Stimulated activated memory B cell treated with anti-CD40 and anti-IgM and Interleukin-4, amounts not matched to agents 10 μg/mL and 1 μg/mL and 100 μg/mL, for 72 hours (primary cell): ENCODE measurements around the gene GPR35.
A peak's percentile ranks its signal among the peaks of the same experiment; 100 is the strongest.

ENCODE experiments used
- ATAC-seq: fragments of 150-1000 bp; cut with Tn5 transposase; 2 replicates; pipeline ENCODE4 v1.10.0; 2021
- H3K27ac Mint-ChIP-seq: one replicate; pipeline ENCODE4 v1.8.0; 2022; ENCODE audit warnings: mild to moderate bottlenecking, mixed read lengths
- H3K27me3 Mint-ChIP-seq: one replicate; pipeline ENCODE4 v1.8.0; 2022; ENCODE audit warnings: mixed read lengths
- H3K36me3 Mint-ChIP-seq: one replicate; pipeline ENCODE4 v1.8.0; 2022; ENCODE audit warnings: mixed read lengths
- H3K4me1 Mint-ChIP-seq: one replicate; pipeline ENCODE4 v1.8.0; 2022; ENCODE audit warnings: mixed read lengths
- H3K4me3 Mint-ChIP-seq: one replicate; pipeline ENCODE4 v1.8.0; 2022; ENCODE audit warnings: mild to moderate bottlenecking, moderate library complexity, mixed read lengths
- H3K9me3 Mint-ChIP-seq: one replicate; pipeline ENCODE4 v1.8.0; 2022; ENCODE audit warnings: mixed read lengths

GPR35 gene

GRCh38 chr2:240622531-240623235 is 2.6 kb upstream of the GPR35 start:
- H3K4me3 Mint-ChIP-seq = no peak overlapping the region

GRCh38 chr2:240623531-240624010 is 1.7 kb upstream of the GPR35 start:
- peaks cover 56% of the 10 kb centered on the region for H3K4me1 Mint-ChIP-seq
- no peaks in the 10 kb centered on the region for H3K9me3 Mint-ChIP-seq
- peaks cover 54% of the 10 kb centered on the region for H3K27me3 Mint-ChIP-seq
- no peak for ATAC-seq
- H3K4me3 Mint-ChIP-seq = no peak overlapping the region
- H3K36me3 Mint-ChIP-seq = peaks cover 11% of the 10 kb centered on the region
- peak overlapping the region; percentile 80 for H3K27ac Mint-ChIP-seq

More at GRCh38 chr2:240622531-240623235, 2.6 kb upstream of the GPR35 start:
- peak overlapping the region; percentile 81 for H3K27ac Mint-ChIP-seq
- H3K9me3 Mint-ChIP-seq = peaks cover 3% of the 10 kb centered on the region
- H3K4me1 Mint-ChIP-seq = peaks cover 56% of the 10 kb centered on the region
- no peak for ATAC-seq
- peaks cover 17% of the 10 kb centered on the region for H3K36me3 Mint-ChIP-seq
- H3K27me3 Mint-ChIP-seq = peaks cover 46% of the 10 kb centered on the region

DNA sequence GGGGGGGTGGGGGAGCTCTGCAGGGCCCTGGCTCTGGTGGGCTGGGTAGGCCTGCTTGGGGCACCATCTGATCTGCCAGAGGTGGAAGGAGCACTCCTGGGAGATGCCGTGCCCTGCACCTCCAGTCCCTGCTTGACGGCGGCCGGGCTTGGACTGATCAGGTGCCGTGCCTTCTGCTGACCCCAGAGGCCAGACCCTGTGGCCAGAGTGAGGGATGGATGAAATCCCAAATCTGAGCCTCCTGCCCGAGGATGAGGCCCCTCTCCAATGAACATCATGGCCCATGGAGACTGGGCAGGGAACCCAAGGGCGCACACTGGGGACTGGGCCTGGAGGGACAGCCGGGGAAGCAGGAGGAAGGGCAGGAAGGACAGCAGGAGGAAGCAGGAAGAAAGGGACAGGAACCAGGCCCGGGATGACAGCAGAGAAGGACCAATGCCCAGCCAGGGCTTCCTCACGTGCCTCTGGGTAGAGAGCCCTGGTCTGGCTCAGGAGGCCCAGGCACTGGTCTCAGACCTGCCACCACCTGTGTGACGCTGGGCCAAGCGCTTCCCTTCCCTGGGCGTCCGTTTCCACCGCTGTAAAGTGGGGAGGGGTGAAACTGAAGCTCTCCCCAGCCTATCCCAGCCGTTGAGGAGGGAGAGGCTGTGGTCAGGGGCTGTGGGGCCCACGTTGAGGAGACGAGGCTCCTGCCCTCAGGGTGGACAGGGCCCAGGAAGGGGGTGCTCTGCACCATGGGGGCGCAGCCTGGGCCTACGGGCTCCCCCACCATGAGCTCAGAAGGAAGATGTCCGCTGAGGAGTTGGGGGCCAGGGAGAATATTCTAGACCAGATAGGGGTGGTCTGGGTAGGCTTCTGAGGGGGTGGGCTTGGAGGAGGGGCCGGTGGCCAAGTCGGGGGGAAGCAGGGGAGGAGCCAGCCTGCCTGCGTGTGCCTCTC is 1.0 kb upstream of the GPR35 start:
- peak overlapping the region; percentile 80 for H3K27ac Mint-ChIP-seq
- peaks cover 56% of the 10 kb centered on the region for H3K4me1 Mint-ChIP-seq
- H3K9me3 Mint-ChIP-seq = no peaks in the 10 kb centered on the region
- no peak overlapping the region for H3K4me3 Mint-ChIP-seq
- ATAC-seq = no peak
- H3K27me3 Mint-ChIP-seq = peaks cover 54% of the 10 kb centered on the region
- H3K36me3 Mint-ChIP-seq = peaks cover 12% of the 10 kb centered on the region

DNA sequence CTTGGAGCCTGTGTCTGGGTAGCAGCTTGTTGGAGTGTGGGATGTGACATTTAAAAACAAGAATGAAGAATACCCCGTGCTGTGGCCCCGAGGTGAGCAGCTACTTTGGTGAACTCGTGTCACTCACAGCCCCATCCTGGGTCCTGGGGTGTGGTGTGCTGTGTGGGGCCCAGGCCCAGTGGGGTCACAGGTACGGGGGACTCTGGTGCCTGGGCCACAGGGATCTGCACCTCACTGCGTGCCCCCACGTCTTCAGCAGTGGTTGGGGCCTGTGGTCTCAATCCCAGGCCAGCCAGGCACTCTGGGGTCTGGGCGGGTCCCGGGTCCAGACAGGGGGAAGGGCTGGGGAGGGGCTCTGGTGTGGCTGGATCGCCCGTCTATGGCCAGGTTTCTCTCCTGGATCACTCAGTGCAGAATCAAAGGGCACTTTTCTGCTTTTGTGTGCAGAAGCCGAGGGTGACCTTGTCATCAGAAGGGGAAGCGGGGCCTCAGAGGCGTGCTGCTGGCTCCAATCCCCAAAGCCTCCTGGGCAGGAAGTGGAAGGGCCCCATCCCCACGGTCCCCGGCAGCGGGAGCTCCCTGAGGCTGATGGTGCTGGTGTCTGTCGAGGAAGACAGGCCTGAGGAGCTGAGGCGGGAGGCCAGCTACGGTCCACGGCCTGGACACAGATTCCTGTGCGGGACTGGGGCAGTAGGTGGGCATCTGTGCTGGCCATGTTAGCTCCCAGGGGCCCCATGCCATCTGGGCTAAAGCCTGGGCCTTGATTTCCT is 1.4 kb downstream of the GPR35 start:
- peak overlapping the region; percentile 84 for H3K27ac Mint-ChIP-seq
- H3K4me3 Mint-ChIP-seq = peak overlapping the region; percentile 68
- H3K27me3 Mint-ChIP-seq = peaks cover 44% of the 10 kb centered on the region
- H3K9me3 Mint-ChIP-seq = no peaks in the 10 kb centered on the region
- peaks cover 36% of the 10 kb centered on the region for H3K4me1 Mint-ChIP-seq
- peak; percentile 61 for ATAC-seq
- H3K36me3 Mint-ChIP-seq = peaks cover 25% of the 10 kb centered on the region

GRCh38 chr2:240627736-240628506 is 2.6 kb downstream of the GPR35 start:
- peaks cover 29% of the 10 kb centered on the region for H3K4me1 Mint-ChIP-seq
- H3K27ac Mint-ChIP-seq = no peak overlapping the region
- H3K9me3 Mint-ChIP-seq = peaks cover 5% of the 10 kb centered on the region
- ATAC-seq = no peak
- H3K27me3 Mint-ChIP-seq = peaks cover 31% of the 10 kb centered on the region
- no peak overlapping the region for H3K4me3 Mint-ChIP-seq
- peaks cover 29% of the 10 kb centered on the region for H3K36me3 Mint-ChIP-seq

GRCh38 chr2:240628507-240628807 is 3.2 kb downstream of the GPR35 start:
- H3K27me3 Mint-ChIP-seq = peaks cover 26% of the 10 kb centered on the region
- no peak overlapping the region for H3K27ac Mint-ChIP-seq
- H3K4me3 Mint-ChIP-seq = no peak overlapping the region
- H3K36me3 Mint-ChIP-seq = peaks cover 29% of the 10 kb centered on the region
- peaks cover 10% of the 10 kb centered on the region for H3K9me3 Mint-ChIP-seq
- no peak for ATAC-seq
- peaks cover 29% of the 10 kb centered on the region for H3K4me1 Mint-ChIP-seq

GRCh38 chr2:240628808-240629618 is 3.7 kb downstream of the GPR35 start:
- no peak for ATAC-seq
- Mint-ChIP-seq H3K36me3 (peaks cover 29% of the 10 kb centered on the region), H3K27ac (no peak overlapping the region), H3K27me3 (peaks cover 21% of the 10 kb centered on the region), H3K4me1 (peaks cover 27% of the 10 kb centered on the region), H3K9me3 (peaks cover 13% of the 10 kb centered on the region), H3K4me3 (no peak overlapping the region)

DNA sequence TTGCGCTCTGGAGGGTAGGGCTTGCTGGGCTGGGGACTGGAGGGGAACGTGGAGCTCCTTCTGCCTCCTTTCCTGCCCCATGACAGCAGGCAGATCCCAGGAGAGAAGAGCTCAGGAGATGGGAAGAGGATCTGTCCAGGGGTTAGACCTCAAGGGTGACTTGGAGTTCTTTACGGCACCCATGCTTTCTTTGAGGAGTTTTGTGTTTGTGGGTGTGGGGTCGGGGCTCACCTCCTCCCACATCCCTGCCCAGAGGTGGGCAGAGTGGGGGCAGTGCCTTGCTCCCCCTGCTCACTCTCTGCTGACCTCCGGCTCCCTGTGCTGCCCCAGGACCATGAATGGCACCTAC is 4.3 kb downstream of the GPR35 start:
- Mint-ChIP-seq H3K9me3 (peaks cover 13% of the 10 kb centered on the region), H3K36me3 (peaks cover 29% of the 10 kb centered on the region), H3K4me3 (no peak overlapping the region), H3K27ac (no peak overlapping the region), H3K27me3 (peaks cover 15% of the 10 kb centered on the region), H3K4me1 (peaks cover 22% of the 10 kb centered on the region)
- no peak for ATAC-seq

GRCh38 chr2:240629968-240630770 is 4.9 kb downstream of the GPR35 start:
- Mint-ChIP-seq H3K9me3 (peaks cover 18% of the 10 kb centered on the region), H3K4me3 (no peak overlapping the region), H3K27me3 (peaks cover 14% of the 10 kb centered on the region), H3K27ac (no peak overlapping the region), H3K36me3 (peaks cover 29% of the 10 kb centered on the region), H3K4me1 (peaks cover 16% of the 10 kb centered on the region)
- no peak for ATAC-seq

DNA sequence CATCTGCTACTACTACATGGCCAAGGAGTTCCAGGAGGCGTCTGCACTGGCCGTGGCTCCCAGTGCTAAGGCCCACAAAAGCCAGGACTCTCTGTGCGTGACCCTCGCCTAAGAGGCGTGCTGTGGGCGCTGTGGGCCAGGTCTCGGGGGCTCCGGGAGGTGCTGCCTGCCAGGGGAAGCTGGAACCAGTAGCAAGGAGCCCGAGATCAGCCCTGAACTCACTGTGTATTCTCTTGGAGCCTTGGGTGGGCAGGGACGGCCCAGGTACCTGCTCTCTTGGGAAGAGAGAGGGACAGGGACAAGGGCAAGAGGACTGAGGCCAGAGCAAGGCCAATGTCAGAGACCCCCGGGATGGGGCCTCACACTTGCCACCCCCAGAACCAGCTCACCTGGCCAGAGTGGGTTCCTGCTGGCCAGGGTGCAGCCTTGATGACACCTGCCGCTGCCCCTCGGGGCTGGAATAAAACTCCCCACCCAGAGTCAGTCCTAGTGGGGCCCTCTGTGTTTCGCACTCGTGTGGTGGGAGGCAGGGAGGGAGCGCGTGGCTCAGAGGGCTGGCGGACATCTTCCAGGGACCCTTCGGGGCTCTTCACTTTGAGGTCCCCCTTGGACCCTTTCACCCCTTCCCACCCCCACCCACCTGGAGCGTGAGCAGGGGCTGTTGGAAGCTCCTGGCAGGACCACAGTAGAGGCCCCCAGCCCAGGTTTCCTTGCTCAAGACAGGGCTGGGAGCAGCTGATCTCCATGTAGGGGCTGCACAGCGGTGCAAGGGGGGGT is 5.7 kb downstream of the GPR35 start:
- peaks cover 11% of the 10 kb centered on the region for H3K4me1 Mint-ChIP-seq

DNA sequence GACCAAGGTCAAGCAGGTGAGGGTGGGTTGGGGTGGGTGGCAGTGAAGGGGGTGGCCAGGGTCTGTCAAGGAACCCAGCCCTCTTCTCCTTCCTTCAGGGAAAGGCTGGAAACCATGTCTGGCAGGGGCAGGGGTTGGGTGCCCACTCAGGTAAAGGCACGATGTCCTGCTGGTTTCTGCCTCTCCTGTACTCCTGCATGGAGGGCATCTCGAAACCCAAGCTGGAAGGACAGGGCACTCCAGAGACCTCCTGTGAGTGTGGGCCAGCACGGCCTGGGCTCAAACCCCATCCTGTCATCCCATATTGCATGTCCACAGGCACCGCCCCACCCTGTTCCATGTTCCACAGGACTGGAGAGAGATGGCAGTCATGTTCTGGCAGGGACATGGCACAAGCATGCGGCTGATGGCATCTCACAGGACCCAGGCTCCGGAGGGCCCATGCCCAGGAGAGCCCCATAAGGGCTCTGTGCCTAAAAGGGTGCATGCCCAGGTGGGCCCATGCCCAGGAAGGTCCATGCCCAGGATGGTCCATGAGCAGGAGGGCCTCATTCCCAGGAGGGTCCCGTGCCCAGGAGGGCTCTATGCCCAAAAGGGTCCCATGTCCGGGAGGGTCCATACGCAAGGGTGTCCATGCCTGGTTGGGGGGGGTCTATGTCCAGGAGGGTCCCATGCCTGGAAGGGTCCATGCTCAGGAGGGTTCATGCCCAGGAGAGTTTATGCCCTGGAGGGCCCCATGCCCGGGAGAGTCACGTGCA is 6.4 kb downstream of the GPR35 start:
- no peak for ATAC-seq
- Mint-ChIP-seq H3K9me3 (peaks cover 18% of the 10 kb centered on the region), H3K27me3 (peaks cover 13% of the 10 kb centered on the region)

More for the DNA sequence above, 5.7 kb downstream of the GPR35 start:
- Mint-ChIP-seq H3K9me3 (peaks cover 18% of the 10 kb centered on the region), H3K4me3 (no peak overlapping the region), H3K27me3 (peaks cover 8% of the 10 kb centered on the region), H3K27ac (no peak overlapping the region), H3K36me3 (peaks cover 29% of the 10 kb centered on the region)
- no peak for ATAC-seq

DNA sequence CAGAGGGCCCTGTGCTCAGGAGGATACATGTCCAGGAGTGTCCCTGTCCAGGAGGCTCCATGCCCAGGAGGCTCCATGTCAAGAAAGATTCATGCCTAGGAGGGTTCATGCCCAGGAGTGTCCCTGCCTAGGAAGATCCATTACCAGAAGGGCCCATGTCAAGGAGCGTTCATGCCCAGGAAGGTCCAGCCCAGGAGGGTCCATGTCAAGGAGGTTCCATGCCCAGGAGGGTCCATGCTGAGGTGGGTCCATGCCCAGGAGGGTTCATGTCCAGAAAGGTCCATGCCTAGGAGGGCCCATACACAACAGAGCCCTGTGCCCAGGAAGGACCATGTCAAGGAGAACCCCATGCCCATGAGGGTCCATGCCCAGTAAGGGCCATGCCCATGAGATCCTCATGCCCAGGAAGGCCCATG is 7.0 kb downstream of the GPR35 start:
- ATAC-seq = no peak
- Mint-ChIP-seq H3K27me3 (peaks cover 19% of the 10 kb centered on the region), H3K4me1 (no peaks in the 10 kb centered on the region), H3K27ac (no peak overlapping the region), H3K9me3 (peaks cover 18% of the 10 kb centered on the region), H3K4me3 (no peak overlapping the region), H3K36me3 (peaks cover 29% of the 10 kb centered on the region)

More for the DNA sequence above, 6.4 kb downstream of the GPR35 start:
- Mint-ChIP-seq H3K36me3 (peaks cover 29% of the 10 kb centered on the region), H3K4me3 (no peak overlapping the region), H3K4me1 (peaks cover 5% of the 10 kb centered on the region), H3K27ac (no peak overlapping the region)
